Fibroblast of mammary gland (primary cell): ENCODE results near the gene SLC37A1.

Experiments used
- DNase-seq: peaks from one replicate; pipeline ENCODE4 v3.0.0-alpha.2; 2010; ENCODE audit warnings: low read depth
- H3K4me3 ChIP-seq: 2 replicates; pipeline ENCODE4 v1.5.1; 2011; ENCODE audit warnings: low read depth, mild to moderate bottlenecking, low read length, moderate library complexity; ENCODE audit not compliant: control insufficient read depth
- TF ChIP-seq, protein P1 (sequence below): conservative IDR thresholded peaks from 2 replicates; pipeline ENCODE4 v1.5.1; 2011; ENCODE audit warnings: low read depth, low read length, inconsistent platforms; ENCODE audit not compliant: control insufficient read depth, insufficient read depth

Gene SLC37A1

DNA sequence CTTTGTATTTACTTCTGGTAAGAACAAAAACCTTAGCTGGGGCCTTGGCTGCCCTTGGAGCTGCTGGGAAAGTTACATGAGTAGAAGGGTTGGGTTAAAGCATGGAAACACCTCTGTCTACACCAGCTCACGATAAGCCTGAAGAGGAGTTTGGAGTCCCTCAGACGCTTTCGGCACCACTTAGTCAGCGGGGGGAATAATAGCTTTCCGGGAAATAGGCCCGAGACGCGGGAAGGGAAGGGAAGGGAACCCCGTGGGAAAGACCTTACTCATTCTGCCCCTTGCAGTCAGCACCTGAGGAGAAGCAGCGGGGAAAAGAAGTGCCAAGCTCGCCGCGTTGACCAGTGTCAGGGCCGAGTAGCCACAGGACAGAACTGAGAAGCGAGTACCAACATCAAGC is 73.4 kb downstream of the SLC37A1 start:
- TF ChIP-seq, protein P1, sequence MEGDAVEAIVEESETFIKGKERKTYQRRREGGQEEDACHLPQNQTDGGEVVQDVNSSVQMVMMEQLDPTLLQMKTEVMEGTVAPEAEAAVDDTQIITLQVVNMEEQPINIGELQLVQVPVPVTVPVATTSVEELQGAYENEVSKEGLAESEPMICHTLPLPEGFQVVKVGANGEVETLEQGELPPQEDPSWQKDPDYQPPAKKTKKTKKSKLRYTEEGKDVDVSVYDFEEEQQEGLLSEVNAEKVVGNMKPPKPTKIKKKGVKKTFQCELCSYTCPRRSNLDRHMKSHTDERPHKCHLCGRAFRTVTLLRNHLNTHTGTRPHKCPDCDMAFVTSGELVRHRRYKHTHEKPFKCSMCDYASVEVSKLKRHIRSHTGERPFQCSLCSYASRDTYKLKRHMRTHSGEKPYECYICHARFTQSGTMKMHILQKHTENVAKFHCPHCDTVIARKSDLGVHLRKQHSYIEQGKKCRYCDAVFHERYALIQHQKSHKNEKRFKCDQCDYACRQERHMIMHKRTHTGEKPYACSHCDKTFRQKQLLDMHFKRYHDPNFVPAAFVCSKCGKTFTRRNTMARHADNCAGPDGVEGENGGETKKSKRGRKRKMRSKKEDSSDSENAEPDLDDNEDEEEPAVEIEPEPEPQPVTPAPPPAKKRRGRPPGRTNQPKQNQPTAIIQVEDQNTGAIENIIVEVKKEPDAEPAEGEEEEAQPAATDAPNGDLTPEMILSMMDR, result no peak
- DNase-seq, result no peak
- no peak overlapping the region for H3K4me3 ChIP-seq

DNA sequence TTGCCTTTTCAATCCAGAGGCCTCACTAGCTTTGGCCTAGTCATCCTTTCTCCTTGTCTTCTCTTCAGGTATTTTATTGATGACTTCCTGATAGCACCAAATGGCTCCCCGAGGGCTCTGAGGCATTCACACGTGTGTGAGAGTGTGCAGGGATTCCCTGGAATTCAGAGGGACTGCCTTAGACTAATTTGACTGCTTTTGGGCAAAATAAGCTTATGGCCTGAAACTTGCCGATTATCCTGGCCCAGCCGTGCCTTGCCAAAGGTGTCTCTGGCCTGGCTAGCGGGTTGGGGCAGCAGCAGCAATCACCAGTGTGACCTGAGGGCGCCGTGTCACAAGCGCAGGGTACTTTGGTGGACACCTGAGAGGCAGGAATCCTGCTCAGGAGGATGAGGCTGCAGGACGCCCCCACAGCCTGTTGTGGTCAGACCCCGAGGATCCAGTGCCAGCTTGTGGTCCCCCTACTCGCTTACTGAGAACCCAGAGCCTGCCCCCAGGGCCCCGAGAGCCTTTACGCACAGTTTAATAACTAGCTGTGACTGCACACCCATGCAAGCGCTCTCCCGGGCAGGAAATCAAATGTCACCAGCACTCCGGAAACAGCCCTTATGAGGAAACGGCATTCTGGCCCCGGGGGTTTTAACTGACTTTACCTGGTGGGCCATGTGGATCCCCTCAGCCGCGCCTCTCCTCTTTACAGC is 76.9 kb downstream of the SLC37A1 start:
- H3K4me3 ChIP-seq, result no peak overlapping the region
- DNase-seq, result no peak
- TF ChIP-seq, protein P1, result no peak

DNA sequence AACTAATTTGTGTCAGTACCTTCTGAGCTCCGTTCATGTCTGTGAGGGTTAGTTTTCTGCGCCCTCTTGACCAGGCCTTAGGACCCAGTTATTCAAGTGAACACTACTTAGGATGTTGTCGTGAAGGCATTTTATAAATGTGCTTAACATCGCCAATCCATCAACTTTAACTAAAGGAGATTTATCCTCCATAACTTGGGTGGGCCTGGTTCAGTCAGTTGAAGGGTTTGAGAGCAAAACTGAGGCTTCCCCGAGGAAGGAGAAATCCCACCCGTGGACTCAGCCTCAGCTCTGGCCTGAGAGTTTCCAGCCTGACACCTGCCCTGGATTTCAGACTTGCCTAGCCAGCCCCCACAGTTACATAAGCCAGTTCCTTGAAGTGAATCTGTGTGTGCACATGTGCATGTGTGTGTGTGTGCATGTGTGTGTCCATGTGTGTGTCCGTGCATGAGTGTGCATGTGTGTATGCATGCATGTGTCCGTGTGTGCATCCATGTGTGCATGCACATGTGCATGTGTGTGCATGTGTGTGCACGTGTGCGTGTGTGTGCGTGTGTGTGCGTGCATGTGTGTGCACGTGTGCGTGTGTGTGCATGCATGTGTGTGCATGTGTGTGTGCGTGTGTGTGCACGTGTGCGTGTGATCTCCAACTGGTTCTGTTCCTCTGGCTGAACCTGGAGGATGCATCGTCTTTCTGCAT is 77.7 kb downstream of the SLC37A1 start:
- TF ChIP-seq, protein P1, result no peak
- DNase-seq, result no peak
- H3K4me3 ChIP-seq, result no peak overlapping the region

DNA sequence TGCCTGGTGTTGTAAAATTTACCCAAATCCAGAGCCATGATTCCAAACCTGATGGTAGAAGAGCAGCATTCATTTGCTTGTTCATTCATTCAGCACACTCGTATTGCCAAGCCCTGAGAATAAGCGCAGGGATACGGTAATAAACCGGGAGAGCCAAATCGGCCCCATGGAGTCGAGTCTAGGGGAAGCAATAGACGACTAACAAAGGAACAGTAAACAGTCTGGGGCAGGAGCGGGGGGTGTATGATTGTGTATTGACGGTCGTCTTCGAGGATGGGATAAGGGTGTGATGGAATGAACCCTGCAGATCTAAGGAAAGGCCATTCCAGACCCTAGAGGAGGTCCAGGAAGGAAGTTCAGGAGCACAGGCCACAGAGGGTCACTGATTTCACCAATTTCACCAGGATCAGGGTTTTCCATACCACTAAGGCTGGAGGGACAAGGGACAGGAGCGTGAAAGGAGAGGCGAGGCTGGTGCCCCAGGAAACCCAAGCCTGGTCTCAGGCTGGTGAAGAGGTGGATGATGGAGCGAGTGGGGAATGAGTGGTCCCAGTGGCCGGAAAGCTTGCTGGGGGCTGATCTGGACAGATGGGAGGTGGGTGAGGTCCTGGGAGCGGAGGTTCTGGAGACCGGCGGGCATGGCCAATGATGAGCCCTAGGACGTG is 78.6 kb downstream of the SLC37A1 start:
- TF ChIP-seq, protein P1, result no peak
- H3K4me3 ChIP-seq, result no peak overlapping the region
- no peak for DNase-seq

DNA sequence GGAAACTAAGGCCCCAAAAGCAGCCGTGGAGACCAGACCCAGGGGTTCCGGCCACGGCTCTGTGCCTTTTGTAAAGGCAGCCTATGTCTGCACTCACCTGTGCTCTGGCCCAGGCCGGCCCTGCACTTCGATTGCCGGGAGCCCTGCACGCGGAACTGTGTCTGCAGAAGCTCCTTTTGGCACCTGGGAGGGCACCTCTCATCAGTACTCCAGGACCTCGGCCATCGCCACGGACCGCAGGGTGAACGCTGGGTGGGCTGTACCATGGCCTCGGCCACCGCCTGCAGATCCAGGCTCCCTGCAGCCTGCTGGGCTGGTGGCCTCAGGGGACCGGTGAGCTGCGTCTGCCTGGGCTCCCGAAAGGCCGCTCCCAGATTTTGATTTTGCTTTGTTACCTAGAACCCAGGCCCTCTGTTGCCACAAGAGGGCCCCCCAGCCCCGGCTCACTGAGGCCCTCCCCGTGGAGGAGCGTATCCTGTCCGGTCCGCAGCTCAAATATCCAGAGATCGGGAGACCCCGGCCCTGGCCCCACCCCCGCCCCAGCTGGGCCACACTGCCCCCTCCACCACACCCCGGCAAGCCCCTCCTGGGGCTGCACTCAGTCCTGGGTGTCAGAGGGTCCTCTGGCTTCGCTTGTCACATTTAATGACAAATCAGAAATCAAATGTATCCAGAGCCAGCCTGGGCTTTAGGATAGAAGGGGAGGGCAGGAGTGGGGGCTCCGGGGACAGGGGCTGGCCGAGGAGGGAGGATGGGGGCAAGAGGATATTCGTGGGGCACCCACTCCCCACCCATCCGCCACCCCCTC is 79.6 kb downstream of the SLC37A1 start:
- TF ChIP-seq, protein P1, result peak; percentile 61
- DNase-seq, result peak; percentile 42
- no peak overlapping the region for H3K4me3 ChIP-seq

DNA sequence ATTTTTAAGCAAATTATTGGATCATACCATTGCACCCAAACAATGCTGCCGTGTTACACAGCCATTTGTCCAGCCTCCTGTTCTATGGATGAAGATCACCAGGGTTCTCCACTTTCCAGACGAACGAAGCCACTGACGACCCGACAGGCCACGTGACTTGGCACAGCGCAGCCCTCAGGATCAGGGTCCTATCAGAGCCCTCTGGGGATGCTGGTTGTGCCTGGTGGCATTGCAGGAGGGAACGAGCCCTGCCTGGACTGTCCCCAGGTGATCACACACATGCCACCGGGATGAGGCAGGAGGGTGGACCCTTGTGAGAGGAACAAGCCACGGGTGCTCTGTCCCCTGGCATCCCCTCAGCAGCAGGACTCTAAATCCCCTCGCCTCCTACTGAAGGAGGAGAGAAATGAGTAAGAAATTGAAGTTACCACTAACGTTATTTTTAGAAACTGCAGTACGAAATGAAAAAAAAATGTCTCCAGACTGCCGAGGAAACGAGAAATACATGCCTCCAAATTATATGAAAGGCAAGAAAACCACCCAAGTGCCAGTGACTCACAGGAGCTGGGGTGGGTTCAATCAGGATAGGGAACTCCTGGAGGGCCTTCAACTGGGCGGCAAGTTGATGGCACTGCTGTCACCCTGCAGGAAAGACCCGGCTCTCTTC is 81.1 kb downstream of the SLC37A1 start:
- TF ChIP-seq, protein P1, result no peak
- peak; percentile 10 for DNase-seq

More for the DNA sequence above, 81.1 kb downstream of the SLC37A1 start:
- H3K4me3 ChIP-seq, result no peak overlapping the region
